GM18519 (cell line): ENCODE data around the gene GPR156.
"Not testable (repeated sequence)": the region's sequence is repeated elsewhere in the genome, so short reads cannot be mapped to it uniquely, and the experiment has no call there.

Experiments used
- ATAC-seq: cut with Tn5 transposase; IDR thresholded peaks from one replicate; pipeline ENCODE4 v1.9.1; 2021; ENCODE audit warnings: mild to moderate bottlenecking, moderate library complexity; ENCODE audit not compliant: unreplicated experiment, low FRiP score

GPR156 gene

GRCh38 chr3:120163816-120164215, 121.2 kb downstream of the GPR156 start:
- no peak for ATAC-seq

GRCh38 chr3:120163026-120163425, 122.0 kb downstream of the GPR156 start:
- ATAC-seq: no peak

GRCh38 chr3:120162400-120162799, 122.6 kb downstream of the GPR156 start:
- no peak for ATAC-seq

GRCh38 chr3:120161902-120162301, 123.1 kb downstream of the GPR156 start:
- ATAC-seq: no peak

GRCh38 chr3:120160050-120160449, 125.0 kb downstream of the GPR156 start:
- no peak for ATAC-seq

- no peak for ATAC-seq
Measured at GRCh38 chr3:120157681-120158080, 127.3 kb downstream of the GPR156 start.

- ATAC-seq: no peak
Measured at GRCh38 chr3:120157113-120157512, 127.9 kb downstream of the GPR156 start.

GRCh38 chr3:120156699-120157098, 128.3 kb downstream of the GPR156 start:
- ATAC-seq: no peak

GRCh38 chr3:120155694-120156093, 129.3 kb downstream of the GPR156 start:
- not testable (repeated sequence) for ATAC-seq

- no peak for ATAC-seq
Measured at GRCh38 chr3:120155108-120155507, 129.9 kb downstream of the GPR156 start.

- no peak for ATAC-seq
Measured at GRCh38 chr3:120153294-120153693, 131.7 kb downstream of the GPR156 start.

GRCh38 chr3:120151791-120152190, 133.2 kb downstream of the GPR156 start:
- ATAC-seq: no peak

GRCh38 chr3:120148187-120148949, 136.7 kb downstream of the GPR156 start:
- no peak for ATAC-seq

- ATAC-seq: no peak
Measured at GRCh38 chr3:120147072-120147871, 137.8 kb downstream of the GPR156 start.

GRCh38 chr3:120145542-120146285, 139.3 kb downstream of the GPR156 start:
- ATAC-seq: peak; percentile 56

- no peak for ATAC-seq
Measured at GRCh38 chr3:120144267-120144666, 140.8 kb downstream of the GPR156 start.

GRCh38 chr3:120143676-120144075, 141.3 kb downstream of the GPR156 start:
- no peak for ATAC-seq

GRCh38 chr3:120142236-120142635, 142.8 kb downstream of the GPR156 start:
- no peak for ATAC-seq

GRCh38 chr3:120140098-120140742, 144.8 kb downstream of the GPR156 start:
- no peak for ATAC-seq

- no peak for ATAC-seq
Measured at GRCh38 chr3:120139140-120139539, 145.9 kb downstream of the GPR156 start.

- ATAC-seq: no peak
Measured at GRCh38 chr3:120137548-120137947, 147.5 kb downstream of the GPR156 start.
